Neural cell (in vitro differentiated cells): ENCODE results near the gene TSR3.

Source experiments
- EP300 ChIP-seq: fragments of 450-650 bp; conservative IDR thresholded peaks from 2 replicates; pipeline ENCODE4 v1.6.1; 2014; ENCODE audit warnings: antibody characterized with exemption, mild to moderate bottlenecking, moderate library complexity; ENCODE audit not compliant: poor library complexity, severe bottlenecking
- EZH2 ChIP-seq: fragments of 200-600, 300-800 bp; shearing (Covaris generic), sonication (generic); IDR thresholded peaks from 2 replicates; pipeline ENCODE4 v1.6.1; 2014; ENCODE audit warnings: antibody characterized with exemption, low read length, borderline replicate concordance, mild to moderate bottlenecking; ENCODE audit not compliant: insufficient read depth, poor library complexity, severe bottlenecking
- MXI1 ChIP-seq: fragments of 450-650 bp; conservative IDR thresholded peaks from 2 replicates; pipeline ENCODE4 v1.6.1; 2014; ENCODE audit warnings: antibody characterized with exemption, mild to moderate bottlenecking; ENCODE audit not compliant: poor library complexity, severe bottlenecking
- POLR2AphosphoS5 ChIP-seq: IDR thresholded peaks from 2 replicates; pipeline ENCODE4 v1.6.1; 2012
- TAF1 ChIP-seq: IDR thresholded peaks from 2 replicates; pipeline ENCODE4 v1.6.1; 2012; ENCODE audit warnings: low read depth
- TF ChIP-seq, protein P1 (sequence below): fragments of 450-650 bp; IDR thresholded peaks from 2 replicates; pipeline ENCODE4 v1.5.1; 2014; ENCODE audit warnings: antibody characterized with exemption, mild to moderate bottlenecking, moderate library complexity; ENCODE audit not compliant: poor library complexity, severe bottlenecking

DNA sequence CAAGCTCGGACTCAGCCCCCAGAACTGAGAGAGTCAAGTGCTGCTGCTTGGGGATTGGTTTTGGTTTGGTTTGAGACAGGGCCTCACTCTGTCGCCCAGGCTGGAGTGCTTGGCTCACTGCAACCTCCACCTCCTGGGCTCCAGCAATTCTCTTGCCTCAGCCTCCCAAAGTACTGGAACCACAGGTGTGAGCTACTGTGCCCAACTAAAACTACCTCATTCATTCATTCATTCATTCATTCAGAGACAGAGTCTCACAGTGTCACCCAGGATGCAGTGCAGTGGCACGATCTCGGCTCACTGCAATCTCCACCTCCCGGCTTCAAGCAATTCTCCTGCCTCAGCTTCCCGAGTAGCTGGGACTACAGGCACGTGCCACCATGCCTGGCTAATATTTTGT is 38.1 kb upstream of the TSR3 start:
- TF ChIP-seq, protein P1, sequence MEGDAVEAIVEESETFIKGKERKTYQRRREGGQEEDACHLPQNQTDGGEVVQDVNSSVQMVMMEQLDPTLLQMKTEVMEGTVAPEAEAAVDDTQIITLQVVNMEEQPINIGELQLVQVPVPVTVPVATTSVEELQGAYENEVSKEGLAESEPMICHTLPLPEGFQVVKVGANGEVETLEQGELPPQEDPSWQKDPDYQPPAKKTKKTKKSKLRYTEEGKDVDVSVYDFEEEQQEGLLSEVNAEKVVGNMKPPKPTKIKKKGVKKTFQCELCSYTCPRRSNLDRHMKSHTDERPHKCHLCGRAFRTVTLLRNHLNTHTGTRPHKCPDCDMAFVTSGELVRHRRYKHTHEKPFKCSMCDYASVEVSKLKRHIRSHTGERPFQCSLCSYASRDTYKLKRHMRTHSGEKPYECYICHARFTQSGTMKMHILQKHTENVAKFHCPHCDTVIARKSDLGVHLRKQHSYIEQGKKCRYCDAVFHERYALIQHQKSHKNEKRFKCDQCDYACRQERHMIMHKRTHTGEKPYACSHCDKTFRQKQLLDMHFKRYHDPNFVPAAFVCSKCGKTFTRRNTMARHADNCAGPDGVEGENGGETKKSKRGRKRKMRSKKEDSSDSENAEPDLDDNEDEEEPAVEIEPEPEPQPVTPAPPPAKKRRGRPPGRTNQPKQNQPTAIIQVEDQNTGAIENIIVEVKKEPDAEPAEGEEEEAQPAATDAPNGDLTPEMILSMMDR: no peak
- TF ChIP-seq EZH2: no peak
- TF ChIP-seq TAF1: no peak
- TF ChIP-seq POLR2AphosphoS5: no peak
- no peak for TF ChIP-seq EP300
- no peak for TF ChIP-seq MXI1
